Brain pericyte (primary cell): ENCODE data around the gene DCP1B.
"Not testable (repeated sequence)": the region's sequence is repeated elsewhere in the genome, so short reads cannot be mapped to it uniquely, and the experiment has no call there.

Experiments
- DNase-seq: peaks from one replicate; pipeline ENCODE4 v3.0.0-alpha.2; 2012; ENCODE audit warnings: low read depth, low spot score

The DCP1B gene

DNA sequence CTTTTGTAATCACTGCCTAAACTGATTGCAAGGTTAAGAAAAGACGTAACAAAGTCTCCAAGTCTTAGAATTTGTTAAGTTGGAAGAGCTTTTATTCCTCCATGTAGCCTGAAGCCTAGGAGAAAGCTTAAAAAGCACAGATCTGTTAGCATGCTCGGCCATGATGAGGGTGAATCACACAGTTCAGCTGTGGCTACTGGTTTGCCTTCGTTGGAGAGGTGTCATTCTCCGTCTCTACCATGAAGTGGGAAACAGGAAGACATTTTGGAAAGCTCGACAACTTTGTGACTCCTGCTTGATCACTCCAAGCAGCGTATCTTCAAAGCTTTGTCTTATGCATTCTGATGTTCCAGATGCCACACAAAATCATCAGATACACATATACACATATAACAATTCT, 27.1 kb downstream of the DCP1B start:
- DNase-seq, result no peak

DNA sequence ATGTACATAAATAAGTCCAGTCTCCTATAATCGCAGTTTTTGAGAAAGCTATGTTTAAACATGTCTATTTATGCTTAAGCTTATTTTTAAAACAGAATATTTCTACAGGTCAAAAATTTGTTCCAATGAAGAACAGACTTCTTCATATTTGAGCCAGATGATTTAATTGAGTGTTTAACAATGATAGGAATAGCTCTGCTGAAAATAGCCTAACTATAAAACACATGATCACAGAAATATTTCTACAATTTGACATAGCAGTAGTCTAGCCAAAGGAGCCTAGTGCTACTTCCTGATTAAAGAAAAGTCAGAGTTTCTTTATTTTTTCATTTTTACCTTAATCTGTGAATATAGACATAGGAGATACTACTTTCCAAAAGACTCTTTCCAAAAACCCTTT, 29.4 kb downstream of the DCP1B start:
- no peak for DNase-seq

DNA sequence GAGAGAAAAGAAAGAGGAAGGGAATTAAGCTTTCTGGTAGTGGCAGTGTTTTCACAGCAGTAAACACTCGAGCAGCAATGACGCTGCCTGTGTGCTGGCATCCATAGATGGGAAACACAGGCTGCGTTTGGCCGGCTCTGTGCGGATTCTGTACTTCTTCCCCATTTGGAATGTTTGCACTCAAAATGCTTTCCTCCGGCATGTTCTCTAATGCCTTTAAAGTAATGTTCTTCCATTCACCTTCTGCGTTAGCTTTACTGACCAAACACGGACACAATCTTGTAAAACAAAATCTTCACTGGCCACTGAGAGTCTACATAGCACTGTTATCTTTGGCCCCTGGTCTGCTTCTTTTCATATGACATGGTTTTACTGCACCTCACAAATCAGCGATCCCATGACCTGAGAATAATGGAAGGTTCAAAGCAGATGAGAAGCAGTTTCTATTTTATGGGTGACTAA, 31.4 kb downstream of the DCP1B start:
- no peak for DNase-seq

DNA sequence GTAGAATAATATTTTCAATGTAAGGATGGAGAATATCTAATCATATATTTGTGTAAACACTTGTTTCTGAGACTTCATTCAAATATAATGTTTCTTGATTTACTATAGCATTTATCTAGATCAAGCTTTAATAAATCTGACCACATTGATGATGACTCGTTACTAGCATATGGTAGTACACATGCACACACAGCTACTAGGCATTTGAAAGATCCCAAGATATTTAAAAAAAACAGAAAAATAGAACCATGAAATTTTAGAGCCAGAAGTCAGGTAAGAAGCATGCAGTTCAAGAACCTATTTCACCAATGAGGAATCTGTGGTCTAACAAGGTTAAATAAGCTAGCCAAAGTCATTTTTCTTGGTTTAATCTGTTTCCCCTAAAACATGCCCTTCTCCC, 32.0 kb downstream of the DCP1B start:
- no peak for DNase-seq

DNA sequence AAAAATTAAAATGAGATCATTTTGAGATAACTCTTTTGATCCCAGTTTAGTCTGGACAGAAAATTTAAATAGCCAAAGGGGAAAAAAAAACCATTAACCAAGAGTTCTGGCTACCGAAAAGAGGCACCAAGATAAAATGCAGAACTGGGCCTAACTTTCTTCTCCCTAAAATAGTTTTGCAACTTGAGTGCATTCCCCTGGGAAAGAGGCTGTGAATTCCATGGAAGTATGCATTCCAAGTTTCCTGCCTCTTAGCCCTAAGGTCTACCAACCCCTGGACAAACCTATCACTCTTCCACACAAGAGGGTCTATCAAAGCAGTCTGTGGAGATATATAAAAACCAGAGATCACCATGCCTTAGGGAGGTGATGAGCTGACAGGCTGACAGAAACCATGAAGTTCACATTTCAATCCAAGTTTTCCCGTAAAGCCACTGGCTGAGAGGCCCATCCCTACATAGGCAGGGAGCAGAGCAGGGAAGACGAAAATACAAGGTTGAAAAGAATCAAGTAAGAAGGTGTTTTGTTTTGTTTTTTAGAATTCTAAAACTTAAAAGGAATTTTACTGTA, 33.8 kb downstream of the DCP1B start:
- no peak for DNase-seq

DNA sequence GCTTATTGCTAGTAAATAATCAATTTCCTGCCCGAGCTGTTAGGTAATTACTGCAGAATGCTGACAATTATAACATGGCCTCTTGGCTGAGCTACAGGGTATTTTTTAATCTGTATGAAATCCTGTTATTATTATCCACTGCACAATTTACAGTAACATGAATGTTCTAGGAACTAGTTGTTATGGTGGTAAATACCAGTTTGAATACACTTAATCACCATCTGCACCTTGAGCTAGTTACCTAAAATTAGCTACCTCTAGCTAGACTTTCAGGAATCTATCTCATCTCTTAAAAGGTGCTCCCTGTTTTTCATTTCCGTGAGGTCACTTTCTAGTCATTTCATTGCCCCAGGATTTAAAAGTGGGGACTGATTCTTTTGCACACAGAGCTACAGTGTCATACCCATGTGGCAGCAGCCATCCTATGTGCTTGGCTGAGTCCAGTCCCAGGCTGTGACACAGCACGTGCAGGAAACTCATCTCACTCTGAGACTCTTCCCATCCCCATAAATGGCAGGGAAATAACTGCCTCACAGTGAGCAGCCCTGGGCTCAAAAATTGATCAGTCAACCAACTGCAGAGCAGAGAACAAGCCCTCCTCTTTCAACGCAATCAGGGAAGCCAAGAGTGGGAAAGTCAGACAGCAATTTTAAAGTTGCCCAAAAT, 37.6 kb downstream of the DCP1B start:
- no peak for DNase-seq

DNA sequence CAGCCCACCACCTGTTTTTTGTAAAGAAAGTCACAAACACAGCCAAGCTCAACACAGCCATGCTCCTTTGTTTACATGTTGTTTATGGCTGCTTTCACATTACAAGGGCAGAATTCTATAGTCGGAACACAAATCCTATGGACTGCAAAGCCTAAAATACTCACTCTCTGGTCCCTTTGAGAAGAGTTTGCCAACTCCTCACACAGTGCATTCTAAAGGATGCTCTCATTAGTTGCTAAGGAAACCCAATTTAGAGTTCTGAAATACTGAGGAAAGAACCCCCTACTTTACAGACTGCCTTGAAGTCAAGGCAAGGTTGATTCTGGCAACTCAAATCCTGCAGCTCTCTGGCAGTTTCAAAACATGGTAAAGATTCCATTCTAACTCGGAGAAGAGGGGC, 38.3 kb downstream of the DCP1B start:
- no peak for DNase-seq

DNA sequence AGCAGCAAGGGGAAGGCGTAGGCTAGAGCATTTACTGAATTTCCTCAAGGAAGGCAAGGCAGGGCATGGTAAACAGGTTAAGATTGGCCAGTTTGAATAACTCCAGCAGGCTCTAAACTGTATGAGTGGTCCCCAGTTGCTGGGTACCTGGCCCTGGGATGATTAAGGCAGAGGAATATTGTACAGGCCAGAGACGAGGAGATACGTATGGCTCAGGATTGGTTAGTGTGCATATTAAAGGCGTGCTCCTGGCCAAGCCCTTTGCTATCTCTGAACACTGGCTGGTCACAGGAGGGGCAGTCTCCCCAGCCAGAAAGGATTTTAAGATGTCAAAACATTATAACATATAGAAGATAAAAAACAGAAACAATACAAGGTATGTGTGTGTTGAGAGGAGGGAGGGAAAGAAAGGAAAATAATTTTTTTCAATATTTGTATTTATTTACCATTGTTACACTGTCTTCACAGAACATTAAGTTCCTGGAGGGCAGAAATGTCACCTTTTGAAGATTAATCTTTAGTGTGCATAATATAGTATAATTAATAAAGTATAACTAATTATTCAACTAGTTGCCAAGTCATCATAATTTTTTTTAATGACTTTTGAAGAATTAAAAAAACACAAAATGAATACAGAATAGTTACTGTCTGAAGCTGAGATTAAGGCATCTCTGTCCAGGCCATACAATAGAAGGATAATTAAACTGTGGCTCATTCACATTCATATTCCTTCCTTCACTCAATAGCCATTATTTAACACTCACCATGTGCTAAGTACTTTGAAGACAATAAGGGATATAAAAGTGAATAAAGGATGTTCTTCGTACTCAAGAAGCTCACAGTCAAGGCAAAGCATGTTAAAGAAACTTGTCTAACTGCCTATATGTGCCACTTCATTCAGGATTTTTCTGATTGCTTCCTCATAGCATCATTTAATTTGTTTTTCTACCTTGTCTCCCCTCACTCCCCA, 41.9 kb downstream of the DCP1B start:
- DNase-seq, result no peak

DNA sequence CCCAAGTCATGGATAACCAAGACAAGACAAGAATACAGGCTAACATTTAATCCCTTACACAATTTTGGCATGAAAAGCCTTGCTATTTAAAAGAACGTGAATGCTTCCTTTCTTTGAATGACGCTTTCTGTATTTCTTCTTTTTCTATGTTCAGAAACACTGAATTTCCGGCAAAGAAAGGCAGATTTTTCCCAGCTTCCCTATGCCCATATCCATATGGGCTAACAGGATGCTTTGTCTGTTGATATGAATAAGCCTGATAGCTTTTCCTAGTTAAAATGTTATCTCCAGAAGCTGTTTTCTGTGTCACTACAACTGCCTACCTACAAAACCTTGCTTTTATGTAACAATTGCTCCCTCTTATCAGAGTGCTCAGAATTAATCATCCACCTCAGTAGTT, 47.5 kb downstream of the DCP1B start:
- no peak for DNase-seq

DNA sequence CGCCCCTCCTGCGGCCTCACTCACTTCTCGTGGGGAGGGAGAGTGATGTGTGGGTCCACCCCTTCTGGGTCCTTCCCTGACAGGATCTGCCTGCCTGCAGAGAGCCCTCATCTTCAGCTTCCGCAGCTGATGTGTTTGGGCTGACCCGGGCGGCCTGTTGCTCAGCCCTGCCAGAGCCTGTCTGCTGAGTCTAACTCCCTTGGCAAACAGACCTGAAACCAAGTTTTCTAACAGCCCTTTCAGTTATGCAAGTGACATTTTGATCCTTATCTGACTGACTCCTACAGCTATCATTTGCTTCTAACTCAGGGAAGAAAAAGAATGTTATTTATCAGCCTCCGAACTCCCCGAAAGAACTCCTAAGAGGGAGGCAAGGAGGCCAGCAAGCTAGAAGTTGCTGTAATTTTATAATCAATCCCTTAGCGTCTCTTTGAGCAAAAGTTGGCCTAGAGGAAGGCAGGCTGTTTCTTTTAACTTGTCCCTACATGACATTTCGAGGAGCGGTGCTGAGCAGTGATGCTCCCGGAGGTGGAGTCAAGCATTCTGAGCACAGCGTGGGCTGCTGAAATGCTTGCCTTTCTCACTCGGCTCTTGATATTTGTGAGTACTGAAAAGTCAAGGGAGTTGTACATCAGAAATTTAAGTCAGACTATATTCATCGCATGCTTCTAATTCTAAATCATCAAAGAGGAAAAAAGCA, 54.3 kb downstream of the DCP1B start:
- DNase-seq, result no peak

DNA sequence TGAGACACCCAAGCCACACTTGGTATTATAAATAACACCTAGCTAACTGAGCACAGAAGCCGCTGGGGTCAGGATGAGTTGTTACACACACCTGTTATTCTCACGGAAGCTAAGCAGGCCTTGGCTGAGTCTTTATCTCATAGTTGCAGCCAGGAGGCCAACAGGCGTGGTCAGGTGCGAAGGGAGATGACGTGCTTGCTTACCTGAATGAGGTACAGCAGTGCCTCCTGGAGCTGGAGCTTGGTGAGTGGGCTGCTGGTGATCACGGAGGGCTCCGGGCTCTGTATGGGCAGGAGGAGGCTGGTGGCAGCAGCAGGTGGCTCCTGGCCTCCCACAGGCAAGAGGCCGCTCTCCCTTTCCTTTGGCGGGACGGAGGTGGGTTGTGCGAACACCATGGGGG, 55.4 kb downstream of the DCP1B start:
- no peak for DNase-seq

DNA sequence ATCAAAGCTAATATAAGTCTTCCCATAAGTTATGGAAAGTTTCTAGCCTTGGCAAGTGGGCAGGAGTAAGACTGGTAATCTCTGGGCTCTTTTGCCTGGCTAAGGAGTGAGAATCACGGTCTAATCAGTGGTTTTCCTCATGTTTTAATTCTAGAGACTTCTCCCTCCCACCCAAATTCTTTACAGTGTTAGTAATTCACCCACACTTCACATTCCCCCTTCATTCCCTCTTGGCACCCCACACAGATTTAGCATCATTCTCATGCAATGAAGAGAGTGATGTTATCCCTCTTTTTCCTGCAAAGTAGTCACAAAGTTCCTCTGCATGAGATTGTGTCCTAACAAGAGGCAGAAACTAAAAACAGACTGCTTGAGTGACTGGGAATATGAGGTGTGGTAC, 57.2 kb downstream of the DCP1B start:
- DNase-seq, result no peak

DNA sequence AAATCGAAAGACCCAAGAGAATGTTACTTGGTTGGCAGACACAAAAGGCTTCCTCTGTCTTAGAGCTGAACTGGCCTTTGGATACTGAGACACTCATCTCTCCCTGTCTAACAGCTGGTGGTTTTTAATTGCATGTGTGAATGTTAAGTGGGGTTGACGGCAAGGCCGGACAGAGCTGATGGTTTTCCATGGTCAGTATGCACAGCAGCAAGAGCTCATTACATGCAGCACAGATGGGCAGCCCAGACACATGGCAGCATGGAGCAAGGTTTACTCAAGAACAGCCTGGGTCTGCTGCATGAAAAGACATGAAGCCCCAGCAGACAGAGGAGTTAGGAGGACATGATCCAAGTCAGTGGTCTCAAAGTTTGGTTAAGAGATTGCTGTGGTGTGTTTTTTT, 58.0 kb downstream of the DCP1B start:
- no peak for DNase-seq

DNA sequence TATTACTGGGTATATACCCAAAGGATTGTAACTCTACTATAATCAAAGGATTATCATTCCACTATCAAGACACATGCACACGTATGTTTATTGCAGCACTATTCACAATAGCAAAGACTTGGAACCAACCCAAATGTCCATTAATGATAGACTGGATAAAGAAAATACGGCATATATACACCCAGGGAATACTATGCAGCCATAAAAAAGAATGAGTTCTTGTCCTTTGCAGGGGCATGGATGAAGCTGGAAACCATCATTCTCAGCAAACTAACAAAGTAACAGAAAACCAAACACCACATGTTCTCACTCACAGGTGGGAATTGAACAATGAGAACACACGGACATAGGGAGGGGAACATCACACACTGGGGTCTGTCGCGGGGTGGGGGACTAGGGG, 58.8 kb downstream of the DCP1B start:
- DNase-seq, result not testable (repeated sequence)

DNA sequence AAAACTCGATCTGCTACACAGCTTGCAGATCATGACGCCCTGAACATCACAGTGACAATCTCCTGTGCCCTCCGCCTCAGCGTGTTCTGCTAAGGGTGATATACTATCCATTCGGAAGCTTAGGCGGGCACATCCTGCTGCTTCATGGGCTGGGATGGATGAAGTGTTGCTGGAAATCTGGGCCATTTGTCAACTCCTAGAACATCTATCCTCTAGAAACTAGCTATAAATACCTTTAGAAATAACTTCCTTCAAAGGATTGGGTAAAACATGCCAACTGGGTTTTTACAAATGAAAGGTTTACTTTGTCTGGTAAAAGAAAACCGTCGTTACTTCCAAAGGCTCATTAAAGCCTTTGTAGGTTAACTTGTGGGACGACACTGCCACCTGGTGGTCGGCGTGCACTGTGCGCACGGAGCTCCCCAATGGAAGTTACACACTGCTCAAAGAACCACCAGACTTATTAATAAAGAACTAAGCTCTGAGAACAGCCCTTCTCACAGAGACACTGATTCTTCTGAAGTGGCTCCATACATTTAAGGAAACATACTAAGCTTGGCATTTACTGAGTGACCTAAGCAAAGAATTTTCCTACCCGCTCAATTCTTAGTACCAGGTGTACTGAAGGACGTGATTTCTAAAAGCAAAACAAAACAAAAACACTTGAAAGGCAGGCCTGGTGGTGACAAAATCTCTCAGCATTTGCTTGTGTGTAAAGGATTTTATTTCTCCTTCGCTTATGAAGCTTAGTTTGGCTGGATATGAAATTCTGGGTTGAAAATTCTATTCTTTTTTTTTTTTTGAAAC, 64.3 kb downstream of the DCP1B start:
- peak; percentile 57 for DNase-seq

DNA sequence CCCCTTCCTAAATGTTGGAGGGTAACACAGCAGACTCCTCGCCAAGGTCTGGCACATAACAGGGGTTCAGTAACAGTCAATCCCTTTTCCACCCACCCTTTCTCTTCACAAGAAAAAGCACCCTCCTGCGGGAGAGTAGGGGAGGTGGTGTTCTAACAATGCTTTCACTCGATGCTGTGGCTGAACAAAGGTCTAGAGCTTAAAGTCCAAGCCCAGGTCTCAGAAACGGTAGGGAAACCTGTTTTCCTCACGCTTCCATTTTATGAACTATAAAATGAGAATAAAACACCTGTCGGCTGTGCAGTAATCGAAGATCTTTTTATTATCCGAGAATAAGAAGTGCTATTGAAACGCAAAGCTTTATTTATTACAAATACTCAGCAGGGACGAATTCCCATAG, 64.9 kb downstream of the DCP1B start:
- DNase-seq, result no peak

DNA sequence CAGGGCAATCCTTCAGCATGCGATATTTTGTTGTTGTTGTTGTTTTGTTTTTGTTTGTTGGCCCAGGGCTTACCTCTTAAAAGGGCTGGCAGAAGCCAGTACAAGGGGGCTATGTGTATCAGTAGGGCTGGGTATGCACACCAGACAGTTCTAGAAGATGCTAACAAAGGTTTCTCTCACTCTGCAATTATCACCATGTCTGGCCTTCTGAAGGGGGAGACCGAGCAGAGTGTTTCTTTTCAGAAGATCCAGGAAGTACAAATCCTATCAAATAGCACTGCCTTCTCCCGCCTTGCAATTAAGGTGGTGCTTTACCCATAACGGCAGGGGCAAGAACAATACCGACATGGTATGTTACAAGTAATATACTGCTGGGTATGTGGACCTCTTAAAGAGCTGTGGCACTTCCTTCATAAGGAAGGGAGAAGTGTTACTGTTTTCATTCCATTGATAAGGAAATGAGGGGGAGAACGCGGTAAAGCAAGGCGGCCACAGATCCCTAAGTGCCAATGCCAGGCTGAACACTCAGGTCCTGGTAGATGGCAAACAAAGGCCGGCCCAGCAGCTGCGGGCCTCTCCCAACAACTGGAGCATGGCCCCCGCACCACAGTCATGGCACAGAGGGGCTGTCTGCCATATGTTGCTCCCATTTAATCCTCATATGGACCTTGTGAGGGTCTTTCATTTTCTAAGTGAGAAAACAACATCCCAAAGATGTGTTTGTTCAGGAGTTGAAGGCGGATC, 66.6 kb downstream of the DCP1B start:
- DNase-seq, result no peak

DNA sequence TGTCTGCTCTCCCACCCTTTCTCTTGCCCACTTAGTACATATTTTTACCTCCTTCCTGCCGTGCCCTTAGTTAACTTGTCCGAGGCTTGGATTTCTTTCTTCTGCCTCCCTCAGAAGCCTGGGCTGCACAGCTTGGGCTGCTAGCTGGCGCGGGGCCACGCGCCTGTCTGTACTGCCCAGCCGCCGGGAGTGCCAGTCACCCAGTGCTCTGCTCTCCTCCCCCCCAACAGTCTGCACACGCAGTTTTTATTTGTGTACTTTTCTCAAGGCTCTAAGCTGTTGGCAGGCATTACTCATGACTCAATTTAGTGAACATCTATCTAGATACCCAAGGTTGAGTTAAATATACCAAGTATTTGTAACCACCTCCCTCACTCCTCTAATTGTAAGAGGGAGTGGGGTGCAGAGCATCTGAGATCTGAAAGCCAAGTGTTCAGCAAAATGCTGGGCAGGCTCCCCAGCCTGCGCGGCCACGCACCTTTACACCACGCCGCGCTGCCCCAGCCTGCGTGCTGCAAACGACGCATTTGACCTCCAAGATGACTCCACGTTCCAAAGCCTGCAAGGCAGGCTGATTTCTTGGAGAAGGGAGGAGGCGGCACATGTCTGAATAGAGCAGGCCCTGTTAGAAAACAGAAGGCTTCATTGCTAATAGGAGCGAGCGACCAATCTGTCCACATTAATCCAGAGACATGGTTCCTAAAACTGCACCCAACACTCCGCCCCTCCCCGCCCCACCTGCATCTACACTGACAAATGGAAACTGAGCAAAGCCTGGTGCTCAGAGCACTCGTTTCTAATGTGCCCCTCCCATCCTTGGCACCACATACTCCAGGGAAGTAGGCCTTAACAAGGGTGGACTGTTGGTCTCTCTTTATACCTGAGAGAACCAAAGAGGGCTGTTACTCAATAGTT, 67.6 kb downstream of the DCP1B start:
- DNase-seq, result peak; percentile 22

DNA sequence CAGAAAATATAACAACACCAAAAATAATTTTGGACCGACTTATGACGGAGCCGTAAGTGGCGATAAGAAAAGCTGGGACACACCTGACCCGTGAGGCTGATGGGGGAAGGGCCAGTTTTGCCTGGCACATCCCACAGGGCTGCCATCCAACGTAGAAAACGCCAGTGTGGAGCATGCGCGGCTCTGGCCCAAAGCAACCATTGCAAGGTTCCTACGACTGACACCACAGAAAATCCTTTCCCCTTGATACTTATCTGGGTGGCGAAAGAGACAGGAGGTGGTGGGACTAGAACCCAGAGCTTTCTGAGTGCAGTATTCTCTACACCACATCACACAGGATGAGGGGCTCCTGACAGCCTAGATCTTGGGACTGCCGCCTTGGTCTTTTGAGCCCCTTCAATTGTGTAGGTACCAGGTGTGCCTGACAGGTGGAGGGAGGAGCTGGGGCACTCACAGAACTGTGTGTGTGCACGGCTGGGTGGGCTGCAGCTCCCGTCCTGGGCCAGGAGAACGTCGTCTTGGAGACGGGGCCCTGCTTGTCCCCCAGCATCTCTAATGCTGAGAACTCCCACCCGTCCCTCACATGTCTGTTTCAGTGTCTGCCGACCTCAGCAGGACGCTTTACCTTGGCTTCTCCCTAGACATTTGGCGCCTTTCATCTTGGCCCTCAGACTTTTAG, 68.4 kb downstream of the DCP1B start:
- no peak for DNase-seq
